ENCODE results near the gene MYO9A.

MYO9A gene

DNA sequence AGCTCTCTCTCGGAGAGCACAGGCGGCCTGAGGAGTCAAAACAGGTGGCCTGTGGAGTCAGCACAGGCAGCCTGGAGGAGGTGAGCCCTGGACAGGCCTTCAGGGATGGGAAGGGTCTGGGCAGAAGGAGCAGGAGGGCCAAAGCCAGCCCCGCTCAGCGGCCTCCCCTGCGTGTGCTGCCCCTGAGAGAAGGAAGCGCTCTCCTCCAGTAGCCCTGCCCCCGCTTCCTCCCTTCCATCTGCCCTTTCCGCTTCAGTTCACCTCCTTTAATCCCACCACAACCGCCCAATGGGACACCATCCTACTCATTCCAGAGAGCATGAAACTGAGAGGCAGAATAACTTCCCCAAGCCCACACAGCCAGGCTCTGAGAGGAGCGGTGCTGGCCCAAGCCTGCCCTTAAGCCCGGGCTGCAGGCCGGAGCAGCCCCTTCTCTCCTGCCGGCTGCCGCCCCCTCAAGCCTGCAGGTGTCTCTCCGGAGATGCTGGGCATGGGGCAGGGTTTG lies 310.8 kb downstream of the MYO9A start:
- no peak for DNase-seq

DNA sequence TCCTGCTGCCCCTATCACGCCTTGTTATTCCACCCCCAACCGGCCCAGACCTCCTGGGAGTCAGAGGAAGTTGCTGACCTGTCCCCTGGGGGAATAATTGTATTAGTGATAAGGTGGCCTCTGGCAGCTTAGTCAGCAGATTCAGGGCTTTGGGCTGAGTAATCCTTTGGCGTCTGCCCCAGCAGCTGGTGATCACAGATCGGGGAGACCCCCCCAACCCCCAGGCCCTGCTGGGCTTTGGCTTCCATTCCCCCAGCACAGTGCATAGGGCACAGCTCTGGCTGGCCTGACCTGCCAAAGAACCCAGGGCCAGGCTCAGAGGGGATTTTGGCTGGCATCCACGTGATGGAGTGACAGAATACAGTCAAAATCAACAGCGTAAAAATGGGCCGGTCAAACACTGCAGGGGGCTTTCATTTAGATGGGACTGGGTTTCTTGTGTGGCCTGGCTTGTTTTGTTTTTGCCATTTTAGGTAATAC lies 311.5 kb downstream of the MYO9A start:
- DNase-seq = peak; percentile 43

DNA sequence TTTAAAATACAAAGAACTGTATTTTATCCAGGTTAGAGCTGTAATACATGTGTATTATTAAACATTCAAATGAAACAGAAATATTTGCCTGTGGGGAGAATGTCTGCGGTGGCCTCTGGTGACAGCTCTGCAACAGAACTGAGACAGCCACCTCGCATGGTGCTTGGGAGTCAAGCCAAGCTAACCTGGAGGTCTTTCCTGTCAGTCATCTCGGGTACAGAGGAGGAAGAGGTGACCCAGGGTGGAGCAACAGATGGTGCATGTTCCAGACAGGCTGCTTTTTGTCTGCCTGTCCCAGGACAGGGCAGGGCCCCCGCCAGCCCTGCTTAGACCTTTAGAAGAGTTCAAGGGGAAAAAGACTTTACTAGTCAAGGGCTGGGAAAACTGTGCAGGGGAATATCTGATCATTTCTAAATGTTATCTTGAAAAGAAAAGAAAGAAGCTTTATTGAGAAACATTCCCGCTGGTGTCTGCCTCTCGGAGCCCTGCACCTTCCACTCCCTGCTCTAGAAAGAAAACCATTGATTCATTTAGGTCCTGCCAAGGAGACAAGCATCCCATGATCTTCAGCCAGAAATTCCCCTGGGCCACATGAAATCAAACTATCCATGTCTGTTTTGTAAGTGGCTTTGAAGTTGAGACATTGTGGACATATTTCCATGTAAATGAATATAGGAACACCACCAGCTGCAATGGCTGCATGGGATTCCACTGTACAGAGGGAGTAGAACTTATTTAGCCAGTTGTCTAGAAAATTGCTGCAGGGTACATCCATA lies 313.1 kb downstream of the MYO9A start:
- DNase-seq = no peak

DNA sequence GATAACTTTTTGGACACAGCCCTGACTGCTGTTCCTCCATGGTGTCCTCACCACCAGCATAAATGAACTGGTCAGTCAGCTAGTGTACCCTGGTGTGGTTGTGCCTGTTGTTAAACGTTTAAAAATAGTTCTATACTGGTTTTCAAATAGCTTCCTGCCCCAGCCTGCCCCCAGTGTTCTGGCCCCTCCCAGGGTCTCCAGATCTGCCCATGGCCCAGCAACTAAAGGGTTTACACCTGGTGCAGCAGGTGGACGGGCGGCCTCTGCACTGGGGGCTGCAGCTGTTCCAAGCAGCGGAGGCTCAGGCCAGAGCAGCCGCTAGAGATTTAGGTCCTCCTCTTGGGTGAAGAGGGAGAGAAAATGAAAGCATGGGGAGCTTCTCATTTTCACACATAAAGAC lies 313.7 kb downstream of the MYO9A start:
- DNase-seq = no peak

DNA sequence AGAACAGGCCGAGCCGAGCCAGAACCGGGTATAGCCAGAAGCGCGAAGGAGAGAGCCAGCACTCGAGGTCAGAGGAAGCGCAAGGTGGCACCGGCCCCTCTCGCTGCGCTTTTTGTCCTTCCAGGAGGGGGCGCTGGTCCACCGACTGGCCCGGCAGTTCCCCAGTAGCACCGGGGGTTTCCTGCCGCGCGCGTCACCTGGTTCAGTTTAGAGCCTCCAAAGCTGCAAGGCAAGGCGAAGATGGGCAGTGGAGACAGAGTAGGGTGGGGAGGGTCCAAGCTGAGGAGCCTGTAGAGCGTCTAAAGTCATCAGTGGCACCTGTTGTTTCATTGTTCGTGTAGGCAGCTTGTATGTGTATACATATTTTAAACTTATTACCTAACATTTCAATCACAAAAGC lies 315.2 kb downstream of the MYO9A start:
- DNase-seq = no peak

DNA sequence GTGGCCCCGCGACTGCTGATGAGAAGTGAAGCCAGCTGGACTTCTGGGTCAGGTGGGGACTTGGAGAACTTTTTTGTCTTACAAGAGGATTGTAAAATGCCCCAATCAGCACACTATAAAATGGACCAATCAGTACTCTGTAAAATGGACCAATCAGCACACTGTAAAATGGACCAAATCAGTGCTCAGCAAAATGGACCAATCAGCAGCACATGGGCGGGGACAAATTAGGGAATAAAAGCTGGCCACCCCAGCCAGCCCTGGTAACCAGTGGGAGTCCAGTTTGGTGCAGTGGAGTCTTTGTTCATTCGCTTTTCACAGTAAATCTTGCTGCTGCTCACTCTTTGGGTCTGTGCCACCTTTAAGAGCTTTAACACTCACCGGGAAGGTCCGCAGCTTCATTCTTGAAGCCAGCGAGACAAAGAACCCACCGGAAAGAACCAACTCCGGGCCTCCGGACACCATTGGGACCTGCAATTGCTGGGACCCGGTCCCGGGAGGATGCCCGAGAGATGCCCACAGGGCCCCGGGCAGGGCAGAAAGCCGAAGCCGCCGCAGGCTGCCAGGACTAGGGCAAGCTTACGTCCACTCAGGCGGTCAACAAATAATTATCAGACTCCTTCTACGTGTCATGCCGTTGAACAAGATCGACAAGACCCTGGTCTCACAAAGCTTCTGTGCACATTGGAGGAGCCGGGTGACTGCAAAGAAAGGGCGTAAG lies 315.9 kb downstream of the MYO9A start:
- no peak for DNase-seq

DNA sequence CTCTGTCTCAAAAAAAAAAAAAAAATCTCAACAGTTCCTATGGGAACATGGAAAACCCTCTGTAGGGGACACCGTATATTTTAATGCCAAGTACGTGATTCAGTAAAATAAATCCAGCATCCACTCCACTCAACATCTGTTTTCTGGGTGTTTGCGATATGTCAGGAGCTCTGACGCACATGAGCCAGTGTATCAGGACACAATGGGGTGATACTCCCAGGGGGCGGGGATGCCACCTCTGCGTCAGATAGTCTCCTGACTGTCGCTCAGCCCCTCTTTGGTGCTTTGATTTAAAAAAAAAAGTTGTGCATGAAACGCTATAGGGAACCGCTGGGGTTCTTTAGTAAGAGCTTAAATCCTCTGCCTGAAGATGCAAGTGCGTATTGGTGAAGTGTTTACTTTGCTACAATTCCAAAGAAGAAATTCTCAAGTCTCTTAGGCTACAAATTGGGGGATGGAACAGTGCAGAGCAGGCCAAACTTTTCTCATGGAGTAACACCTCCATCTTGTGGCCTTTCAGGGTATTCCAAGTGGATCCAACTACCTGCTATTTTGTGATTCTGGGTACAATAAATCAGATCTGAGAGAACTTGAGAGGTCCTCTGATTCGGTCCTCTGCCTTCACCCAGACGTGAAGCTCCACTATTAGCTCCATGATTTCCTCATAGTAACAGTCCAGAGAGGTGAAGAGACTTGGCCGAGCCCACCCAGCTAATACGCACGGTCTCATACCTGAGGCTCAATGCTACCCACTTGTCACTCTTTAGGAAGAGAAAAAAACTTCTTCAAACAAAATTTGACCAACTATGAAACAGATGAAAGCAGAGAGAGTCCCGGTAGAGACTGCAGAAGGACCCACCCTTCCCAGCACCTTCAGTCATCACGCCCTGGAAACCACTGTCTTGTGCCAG lies 316.9 kb downstream of the MYO9A start:
- peak; percentile 74 for DNase-seq

DNA sequence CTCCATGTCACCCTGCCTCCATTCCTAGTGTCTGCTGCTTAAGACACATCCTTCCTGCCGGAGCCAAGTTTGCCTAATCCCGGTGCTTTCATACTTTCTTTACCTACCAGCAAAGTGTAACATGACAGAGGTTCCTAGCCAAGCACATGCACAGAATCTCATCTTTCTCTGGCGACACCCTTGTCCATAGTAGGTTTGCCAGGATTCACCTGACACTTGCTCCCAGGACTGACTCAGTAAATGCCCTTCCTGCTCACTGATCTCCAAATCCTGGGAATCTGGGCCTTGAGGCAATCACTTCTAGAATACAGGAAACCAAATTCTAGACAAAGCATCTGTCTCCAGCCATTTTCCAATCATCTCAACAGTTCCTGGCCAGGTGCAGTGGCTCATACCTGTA lies 317.8 kb downstream of the MYO9A start:
- no peak for DNase-seq

DNA sequence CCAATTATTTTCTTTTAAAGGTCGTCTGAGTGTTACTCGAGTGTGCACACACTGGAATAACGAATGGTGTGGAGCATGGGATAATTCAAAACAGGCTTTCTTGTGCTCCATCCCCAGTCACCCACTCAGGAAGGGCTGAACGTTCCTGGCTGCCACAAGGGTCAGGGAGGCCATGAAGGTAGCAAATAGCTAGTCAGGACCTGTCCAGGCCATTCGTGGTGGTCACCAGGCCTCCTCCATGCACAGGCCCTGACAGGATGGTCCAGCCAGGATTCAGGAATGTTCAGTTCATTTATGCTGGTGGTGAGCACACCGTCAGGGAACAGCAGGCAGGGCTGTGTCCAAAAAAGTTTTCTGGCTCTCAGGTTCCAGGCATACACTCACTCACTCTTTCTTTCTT lies 319.3 kb downstream of the MYO9A start:
- DNase-seq = no peak

DNA sequence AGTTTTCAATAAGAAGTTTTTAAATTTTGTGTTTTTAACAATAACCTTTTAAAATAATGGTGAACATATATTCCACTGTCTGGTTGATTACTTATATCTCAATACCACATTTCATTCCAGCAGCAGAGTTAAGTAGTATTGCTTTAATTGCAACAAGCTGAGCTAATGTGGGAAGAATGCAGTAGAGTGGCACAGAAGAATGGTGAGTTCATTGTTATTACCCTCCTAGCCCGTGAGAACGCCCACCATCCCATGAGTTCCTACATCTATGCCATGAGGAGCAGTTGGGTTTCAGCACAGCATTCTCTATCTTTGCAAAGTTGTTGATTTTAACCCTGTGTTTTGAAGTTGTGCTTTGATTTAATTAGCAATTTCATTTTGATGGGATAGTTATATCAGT lies 325.4 kb downstream of the MYO9A start:
- peak; percentile 51 for DNase-seq

DNA sequence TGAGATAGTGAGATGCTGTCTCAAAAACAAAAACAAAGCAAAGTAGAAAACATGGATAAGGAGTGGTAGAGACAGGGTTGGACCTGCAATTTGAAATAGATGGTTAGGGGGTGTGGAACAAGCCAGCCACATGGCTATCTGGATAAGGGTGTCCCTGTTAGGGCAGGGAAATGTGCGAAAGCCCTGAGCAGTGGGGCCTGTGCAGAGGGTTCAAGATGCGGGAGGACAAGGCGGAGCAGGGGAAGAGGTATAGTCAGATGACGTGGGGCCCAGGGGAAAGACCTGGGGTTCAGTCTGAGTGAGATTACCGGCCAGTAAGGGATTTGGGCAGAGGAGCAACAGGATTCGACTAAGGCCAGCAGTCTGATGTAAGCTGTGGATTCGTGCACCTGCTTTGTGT lies 326.0 kb downstream of the MYO9A start:
- DNase-seq = no peak

DNA sequence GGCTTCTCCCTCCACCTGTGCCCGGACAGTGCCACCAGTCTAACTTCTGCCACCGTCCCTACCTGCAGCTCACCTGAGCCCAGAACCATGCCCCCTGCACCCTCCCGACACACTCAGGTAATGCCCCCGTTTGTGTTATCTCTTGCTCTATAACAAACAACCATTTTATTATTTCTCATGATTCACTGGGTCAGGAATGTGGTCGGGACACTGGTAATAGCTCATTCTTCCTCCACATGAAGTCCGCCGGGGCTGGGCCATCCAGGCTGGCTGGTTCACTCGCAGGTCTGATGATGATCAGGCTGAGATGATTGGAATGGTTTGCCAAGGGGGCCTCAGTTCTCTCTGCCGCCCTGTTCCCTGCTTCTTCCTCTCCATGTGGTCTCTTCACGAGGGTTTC lies 327.9 kb downstream of the MYO9A start:
- peak; percentile 33 for DNase-seq

DNA sequence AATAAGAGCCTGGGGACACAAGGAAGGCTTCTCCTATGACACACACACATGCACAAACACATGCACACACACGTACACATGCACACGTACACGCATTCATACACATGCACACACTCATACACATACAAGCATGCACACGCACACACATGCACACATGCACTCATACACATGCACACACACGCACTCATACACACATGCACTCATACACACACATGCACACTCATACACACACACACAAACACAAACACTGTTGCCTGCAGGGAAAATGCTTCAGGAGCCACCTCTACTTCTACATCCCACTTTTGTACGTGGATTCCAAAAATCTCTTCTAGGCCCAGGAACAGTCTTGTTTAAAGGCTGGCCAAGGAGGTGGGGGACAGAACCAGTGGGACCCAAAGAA lies 328.3 kb downstream of the MYO9A start:
- DNase-seq = no peak

DNA sequence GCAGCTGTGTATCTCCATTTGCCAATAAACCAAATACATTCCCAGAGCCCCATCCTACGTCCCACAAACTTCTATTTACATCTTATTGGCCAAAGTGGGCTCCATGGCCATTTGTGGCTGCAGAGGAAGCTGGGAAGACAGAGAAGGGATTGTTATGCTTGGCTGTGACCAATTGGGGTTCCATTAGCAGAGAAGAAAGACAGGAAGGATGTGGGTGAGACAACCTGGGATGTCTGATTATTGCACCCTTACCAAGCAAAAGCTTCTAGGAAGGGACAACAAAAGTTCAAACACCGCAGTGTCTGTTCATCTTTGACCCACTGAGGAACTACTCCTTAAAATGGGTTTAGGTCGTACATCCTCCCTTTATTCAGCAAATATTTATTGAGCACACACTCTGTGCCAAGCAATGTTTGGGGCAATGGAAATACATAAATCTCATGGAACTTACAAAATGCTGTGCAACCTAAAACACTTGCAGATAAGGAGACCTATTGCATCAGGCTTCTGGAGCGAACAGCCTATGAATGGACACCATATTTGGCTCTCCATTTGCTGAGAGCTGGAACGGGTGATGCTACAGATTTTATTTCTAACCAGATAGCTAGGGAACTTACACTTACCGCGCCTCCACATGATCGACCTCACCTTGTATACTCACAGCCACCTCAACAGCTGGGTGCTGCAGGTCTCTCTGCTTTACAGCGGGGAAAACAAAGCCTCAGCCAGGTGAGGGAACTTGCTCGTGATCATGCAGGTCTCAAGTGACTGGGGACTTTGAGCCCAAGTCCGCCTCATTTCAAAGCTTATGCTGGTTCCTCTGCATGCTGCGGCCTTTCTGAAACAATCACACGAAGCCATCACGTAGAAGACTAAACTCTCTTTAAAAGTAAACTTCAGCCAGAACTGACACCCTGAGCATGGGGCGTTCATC lies 329.0 kb downstream of the MYO9A start:
- no peak for DNase-seq

DNA sequence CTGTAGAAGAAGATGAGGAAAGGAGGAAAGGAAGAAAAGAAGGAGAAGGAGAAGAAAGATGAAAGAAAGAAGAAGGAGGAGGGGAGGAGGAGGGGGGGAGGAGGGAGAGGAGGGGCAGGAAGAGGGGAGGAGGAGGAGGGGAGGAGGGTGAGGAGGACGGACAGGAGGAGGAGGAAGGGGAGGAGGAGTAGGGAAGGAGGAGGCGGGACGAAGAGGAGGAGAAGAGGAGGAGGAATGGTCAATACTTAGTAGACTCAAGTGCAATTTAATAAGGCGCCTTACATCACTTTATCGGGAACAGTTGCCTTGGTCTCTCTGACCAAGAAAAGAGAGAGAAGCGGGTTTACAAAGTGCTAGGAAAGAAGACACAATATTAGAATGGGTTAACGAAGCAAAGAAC lies 331.3 kb downstream of the MYO9A start:
- DNase-seq = no peak

DNA sequence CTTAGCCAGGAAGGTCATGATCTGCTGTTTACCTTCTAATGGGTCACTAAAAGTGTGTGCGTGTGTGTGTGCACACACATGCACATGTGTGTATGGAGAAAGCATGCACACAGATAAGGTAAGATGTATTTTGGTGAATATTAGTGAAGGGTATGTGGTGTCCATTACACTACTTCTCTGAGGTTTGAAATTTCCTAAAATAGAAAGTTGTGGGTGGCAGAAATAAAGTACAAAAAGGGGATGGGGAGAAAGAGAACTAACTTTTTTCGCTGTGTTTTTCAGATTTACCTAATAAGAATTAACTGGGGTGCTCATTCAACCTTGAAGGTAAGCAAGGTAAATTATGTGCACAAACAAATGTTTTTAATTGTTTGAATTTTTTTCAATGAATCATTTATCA lies 332.0 kb downstream of the MYO9A start:
- no peak for DNase-seq

DNA sequence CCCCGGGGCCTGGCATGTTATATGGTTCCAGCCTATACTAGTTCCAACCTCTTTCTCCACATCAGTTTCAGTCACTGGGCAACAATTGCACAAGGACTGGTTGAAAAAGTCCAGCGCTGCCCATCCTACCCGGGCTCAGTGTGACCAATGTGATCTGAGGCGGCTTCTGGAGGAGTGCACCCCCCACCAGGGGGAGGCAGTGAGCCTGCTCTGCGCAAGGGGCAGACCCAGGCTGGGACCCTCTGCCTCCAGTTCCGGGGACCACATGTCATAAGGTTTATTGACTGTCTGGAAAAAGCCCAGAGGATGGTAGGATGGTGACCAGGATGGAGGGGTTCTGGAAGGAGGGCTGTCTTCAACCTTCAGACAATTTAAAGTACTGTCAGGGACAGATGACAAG lies 333.2 kb downstream of the MYO9A start:
- DNase-seq = no peak

DNA sequence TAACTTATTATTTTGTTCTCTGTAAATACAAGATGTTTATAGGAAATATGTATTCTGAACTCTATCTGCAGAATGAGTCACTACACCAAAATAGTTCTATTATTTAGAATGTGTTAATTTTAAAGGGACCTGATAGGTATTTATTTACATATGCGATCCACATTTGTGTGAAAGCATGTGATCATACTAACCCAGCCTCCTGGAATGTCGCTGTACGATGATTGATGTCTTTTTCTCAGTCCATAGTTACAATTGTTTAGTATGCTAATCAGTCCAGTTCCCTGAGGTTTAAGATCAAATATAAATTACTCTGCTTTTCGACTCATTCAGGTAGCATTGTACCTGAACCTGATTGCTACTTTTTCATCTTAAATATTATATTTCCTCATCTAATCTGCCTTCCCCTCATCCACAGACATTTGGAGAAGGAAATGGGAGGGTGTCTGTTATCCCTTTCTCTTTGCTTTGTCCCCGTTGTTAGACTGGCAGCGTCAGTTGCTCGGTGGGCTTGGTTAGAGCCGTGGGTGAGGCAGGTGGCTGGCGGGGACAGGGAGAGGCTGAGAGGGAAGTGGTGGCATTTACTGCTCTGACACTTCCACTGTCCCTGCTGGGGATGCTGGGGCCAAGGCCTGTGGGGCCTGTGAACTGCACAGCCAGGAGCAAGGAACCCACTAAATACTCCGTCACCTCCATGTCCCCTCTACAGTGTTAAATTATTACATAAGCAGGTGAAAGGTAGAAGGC lies 335.4 kb downstream of the MYO9A start:
- no peak for DNase-seq

DNA sequence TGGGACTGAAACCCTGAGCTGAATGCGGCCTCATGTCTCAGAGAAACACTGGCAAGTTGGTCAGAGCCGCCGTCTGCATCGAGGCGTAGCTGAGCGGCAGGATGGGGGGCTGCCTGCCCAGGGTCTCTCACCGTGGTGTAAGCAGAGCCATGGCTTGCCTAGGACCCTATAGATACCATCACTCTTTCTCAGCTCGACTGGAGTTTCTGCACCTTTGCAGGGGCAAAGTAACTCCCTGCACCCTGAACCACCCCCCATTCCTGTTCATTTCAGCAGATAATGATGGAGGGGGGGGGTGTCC lies 336.0 kb downstream of the MYO9A start:
- no peak for DNase-seq

DNA sequence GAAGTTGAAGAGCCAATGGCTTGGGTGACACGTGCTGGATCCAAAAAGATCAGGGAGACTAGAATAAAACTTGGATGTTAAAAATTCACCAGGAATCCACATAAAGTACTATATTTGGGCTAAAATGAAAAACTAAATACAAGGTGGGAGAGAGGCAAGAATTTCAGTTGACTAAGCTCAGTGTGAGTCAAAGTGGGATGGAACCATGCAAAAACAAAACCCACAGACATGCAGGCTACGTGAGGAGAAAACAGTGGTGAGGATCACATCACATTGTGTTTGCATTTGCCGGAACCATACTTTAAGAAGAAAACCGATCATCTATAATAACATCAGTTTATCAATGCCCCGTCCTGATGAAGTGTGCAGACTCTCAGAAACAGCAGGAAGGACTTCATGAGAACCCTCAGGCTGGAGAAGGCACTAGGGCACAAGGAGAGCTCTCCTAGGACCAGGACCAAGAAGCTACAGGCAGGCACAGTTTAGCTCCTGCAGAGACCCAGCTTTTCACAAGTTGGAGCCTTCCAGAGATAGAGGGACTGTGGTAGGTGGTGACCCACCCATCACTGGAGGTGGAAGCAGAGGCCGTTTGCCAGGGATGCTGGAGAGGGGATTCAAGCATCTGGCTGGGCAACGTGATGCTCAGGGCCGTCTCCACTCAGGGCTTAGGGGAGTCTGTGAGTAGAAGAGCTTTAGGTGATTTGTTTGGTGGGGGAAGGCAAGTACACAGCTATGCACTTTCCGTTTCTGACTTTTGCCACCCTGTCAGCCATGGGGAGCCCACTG lies 336.6 kb downstream of the MYO9A start:
- peak; percentile 40 for DNase-seq
